ENCODE data around the gene PER2.

DNA sequence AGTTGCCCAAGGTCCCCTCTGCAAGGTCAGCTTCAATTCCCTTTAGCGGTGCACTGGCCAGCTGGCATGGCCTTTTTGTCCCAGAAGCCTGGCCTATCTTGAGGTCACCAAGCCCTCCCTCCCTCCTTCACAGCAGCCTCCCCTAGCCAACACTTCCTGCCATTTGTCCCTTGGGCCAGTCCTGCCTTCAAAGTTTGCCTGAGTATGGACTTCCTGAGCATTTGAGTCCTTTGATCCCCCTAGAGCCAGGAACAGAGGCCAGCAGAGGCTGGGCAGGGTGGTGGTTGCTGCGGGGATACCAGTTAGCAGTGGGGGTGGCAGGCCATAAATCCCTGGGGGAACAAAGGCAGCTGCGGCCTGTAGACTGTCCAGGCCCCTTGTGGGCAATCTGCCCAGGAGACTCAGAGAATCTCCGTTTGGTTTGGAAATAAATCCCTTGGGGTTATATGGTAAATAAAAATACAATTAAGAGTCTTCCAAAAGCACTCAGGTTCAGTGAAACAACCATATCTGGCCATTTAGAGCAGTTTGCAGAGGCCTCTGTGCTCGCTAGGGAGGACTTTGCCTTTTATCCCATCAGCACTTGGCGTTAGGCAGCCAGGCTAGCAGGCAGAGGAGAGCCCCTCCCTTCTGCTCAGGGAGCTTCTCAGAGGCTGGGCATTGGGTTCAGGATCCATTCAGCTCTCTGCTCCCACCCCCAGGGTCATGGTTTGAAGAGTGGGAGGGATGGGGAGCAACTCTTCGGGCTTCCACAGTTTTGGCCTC, 45.5 kb downstream of the PER2 start:
- TF ChIP-seq BCL11A (tag by site-specific recombination; IDR thresholded peaks at IDR 0.05; ENCODE audit: low read depth), result no peak
- no peak for TF ChIP-seq ZNF140 (tag by site-specific recombination; IDR thresholded peaks at IDR 0.05)
- no peak for TF ChIP-seq ZNF501 (tag by site-specific recombination; IDR thresholded peaks at IDR 0.05)
- TF ChIP-seq RBAK (tag by site-specific recombination; IDR thresholded peaks at IDR 0.05), result no peak
- TF ChIP-seq ZFP41 (tag by site-specific recombination; IDR thresholded peaks at IDR 0.05; ENCODE audit: borderline replicate concordance), result no peak
- TF ChIP-seq, protein P1, sequence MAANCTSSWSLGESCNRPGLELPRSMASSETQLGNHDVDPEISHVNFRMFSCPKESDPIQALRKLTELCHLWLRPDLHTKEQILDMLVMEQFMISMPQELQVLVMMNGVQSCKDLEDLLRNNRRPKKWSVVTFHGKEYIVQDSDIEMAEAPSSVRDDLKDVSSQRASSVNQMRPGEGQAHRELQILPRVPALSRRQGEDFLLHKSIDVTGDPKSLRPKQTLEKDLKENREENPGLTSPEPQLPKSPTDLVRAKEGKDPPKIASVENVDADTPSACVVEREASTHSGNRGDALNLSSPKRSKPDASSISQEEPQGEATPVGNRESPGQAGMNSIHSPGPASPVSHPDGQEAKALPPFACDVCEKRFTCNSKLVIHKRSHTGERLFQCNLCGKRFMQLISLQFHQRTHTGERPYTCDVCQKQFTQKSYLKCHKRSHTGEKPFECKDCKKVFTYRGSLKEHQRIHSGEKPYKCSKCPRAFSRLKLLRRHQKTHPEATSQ (tag by site-specific recombination; IDR thresholded peaks at IDR 0.05), result no peak
- no peak for TF ChIP-seq ZNF274 (IDR thresholded peaks at IDR 0.05; ENCODE audit: low read length)
- no peak for TF ChIP-seq ZNF274 (tag by site-specific recombination; IDR thresholded peaks at IDR 0.05; ENCODE audit: borderline replicate concordance)
- TF ChIP-seq, protein P2, sequence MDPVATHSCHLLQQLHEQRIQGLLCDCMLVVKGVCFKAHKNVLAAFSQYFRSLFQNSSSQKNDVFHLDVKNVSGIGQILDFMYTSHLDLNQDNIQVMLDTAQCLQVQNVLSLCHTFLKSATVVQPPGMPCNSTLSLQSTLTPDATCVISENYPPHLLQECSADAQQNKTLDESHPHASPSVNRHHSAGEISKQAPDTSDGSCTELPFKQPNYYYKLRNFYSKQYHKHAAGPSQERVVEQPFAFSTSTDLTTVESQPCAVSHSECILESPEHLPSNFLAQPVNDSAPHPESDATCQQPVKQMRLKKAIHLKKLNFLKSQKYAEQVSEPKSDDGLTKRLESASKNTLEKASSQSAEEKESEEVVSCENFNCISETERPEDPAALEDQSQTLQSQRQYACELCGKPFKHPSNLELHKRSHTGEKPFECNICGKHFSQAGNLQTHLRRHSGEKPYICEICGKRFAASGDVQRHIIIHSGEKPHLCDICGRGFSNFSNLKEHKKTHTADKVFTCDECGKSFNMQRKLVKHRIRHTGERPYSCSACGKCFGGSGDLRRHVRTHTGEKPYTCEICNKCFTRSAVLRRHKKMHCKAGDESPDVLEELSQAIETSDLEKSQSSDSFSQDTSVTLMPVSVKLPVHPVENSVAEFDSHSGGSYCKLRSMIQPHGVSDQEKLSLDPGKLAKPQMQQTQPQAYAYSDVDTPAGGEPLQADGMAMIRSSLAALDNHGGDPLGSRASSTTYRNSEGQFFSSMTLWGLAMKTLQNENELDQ (tag by site-specific recombination; IDR thresholded peaks at IDR 0.05; ENCODE audit: low read depth), result no peak
- no peak for TF ChIP-seq ZNF354C (tag by site-specific recombination; IDR thresholded peaks at IDR 0.05; ENCODE audit: borderline replicate concordance, low read depth)
- no peak for TF ChIP-seq ZNF792 (tag by site-specific recombination; IDR thresholded peaks at IDR 0.05)

Data from HEK293 (cell line).